ENCODE measurements around the gene KRT8.
"Not testable (repeated sequence)": the region's sequence is repeated elsewhere in the genome, so short reads cannot be mapped to it uniquely, and the experiment has no call there.

Gene KRT8

GRCh38 chr12:52904509-52905300, at the start of gene KRT8:
TSS of gene KRT8 (minus strand) at chr12:52905076. CDS start at chr12:52904981, 95 bp downstream.
- not testable (repeated sequence) for DNase-seq (ENCODE audit: low read depth)

GRCh38 chr12:52953181-52953841, 48.4 kb upstream of the KRT8 start:
- no peak for DNase-seq (ENCODE audit: low read depth)

- DNase-seq (ENCODE audit: low read depth): no peak
Measured at GRCh38 chr12:52952076-52952801, 47.4 kb upstream of the KRT8 start.

- DNase-seq (ENCODE audit: low read depth): no peak
Measured at GRCh38 chr12:52951640-52952039, 46.8 kb upstream of the KRT8 start.

- DNase-seq (ENCODE audit: low read depth): no peak
Measured at GRCh38 chr12:52951126-52951525, 46.2 kb upstream of the KRT8 start.

GRCh38 chr12:52950553-52950952, 45.7 kb upstream of the KRT8 start:
- DNase-seq (ENCODE audit: low read depth): no peak

- no peak for DNase-seq (ENCODE audit: low read depth)
Measured at GRCh38 chr12:52949413-52950331, 44.8 kb upstream of the KRT8 start.

GRCh38 chr12:52947738-52948423, 43.0 kb upstream of the KRT8 start:
- no peak for DNase-seq (ENCODE audit: low read depth)

- no peak for DNase-seq (ENCODE audit: low read depth)
Measured at GRCh38 chr12:52946797-52947547, 42.1 kb upstream of the KRT8 start.

- DNase-seq (ENCODE audit: low read depth): no peak
Measured at GRCh38 chr12:52946334-52946733, 41.5 kb upstream of the KRT8 start.

GRCh38 chr12:52945389-52946232, 40.7 kb upstream of the KRT8 start:
- DNase-seq (ENCODE audit: low read depth): no peak

GRCh38 chr12:52944683-52945388, 40.0 kb upstream of the KRT8 start:
- DNase-seq (ENCODE audit: low read depth): no peak

GRCh38 chr12:52942901-52943181, 38.0 kb upstream of the KRT8 start:
- no peak for DNase-seq (ENCODE audit: low read depth)

- DNase-seq (ENCODE audit: low read depth): no peak
Measured at GRCh38 chr12:52942066-52942900, 37.4 kb upstream of the KRT8 start.

- DNase-seq (ENCODE audit: low read depth): no peak
Measured at GRCh38 chr12:52929538-52929937, 24.7 kb upstream of the KRT8 start.

GRCh38 chr12:52927964-52928363, 23.1 kb upstream of the KRT8 start:
- no peak for DNase-seq (ENCODE audit: low read depth)

GRCh38 chr12:52926596-52927234, 21.8 kb upstream of the KRT8 start:
- no peak for DNase-seq (ENCODE audit: low read depth)
